H9 (cell line): ENCODE measurements around the gene KCNIP1. TPM values are rescaled to one million over a fixed set of nuclear protein-coding genes. Genes with fewer than 3 reads are reported as not detected.
"Not testable (repeated sequence)": the region's sequence is repeated elsewhere in the genome, so short reads cannot be mapped to it uniquely, and the experiment has no call there.

Source experiments
- DNase-seq: peaks from one replicate; pipeline ENCODE4 v3.0.0-alpha.2; 2017
- H2AFZ ChIP-seq: one replicate; pipeline ENCODE4 v1.6.1; 2013; ENCODE audit warnings: mild to moderate bottlenecking, low read length, control low read depth, moderate library complexity
- H2AK5ac ChIP-seq: 2 replicates; pipeline ENCODE4 v1.6.1; 2013; ENCODE audit warnings: low read length, control low read depth, mixed read lengths; ENCODE audit not compliant: insufficient read length
- H2BK120ac ChIP-seq: one replicate; pipeline ENCODE4 v1.6.1; 2013; ENCODE audit warnings: low read depth, mild to moderate bottlenecking, low read length, control low read depth, inconsistent platforms; ENCODE audit not compliant: poor library complexity, severe bottlenecking
- H2BK12ac ChIP-seq: 2 replicates; pipeline ENCODE4 v1.6.1; 2013; ENCODE audit warnings: low read length, control low read depth, mixed read lengths, low read depth; ENCODE audit not compliant: insufficient read length
- H2BK15ac ChIP-seq: 2 replicates; pipeline ENCODE4 v1.6.1; 2013; ENCODE audit warnings: low read depth, low read length, control low read depth
- H2BK20ac ChIP-seq: one replicate; pipeline ENCODE4 v1.6.1; 2013; ENCODE audit warnings: low read depth, mild to moderate bottlenecking, low read length, control low read depth, inconsistent platforms; ENCODE audit not compliant: poor library complexity, severe bottlenecking
- H2BK5ac ChIP-seq: 2 replicates; pipeline ENCODE4 v1.6.1; 2013; ENCODE audit warnings: low read length, control low read depth, mixed read lengths; ENCODE audit not compliant: insufficient read length
- H3K14ac ChIP-seq: 2 replicates; pipeline ENCODE4 v1.6.1; 2013; ENCODE audit warnings: low read length, control low read depth; ENCODE audit not compliant: insufficient read depth
- H3K18ac ChIP-seq: 2 replicates; pipeline ENCODE4 v1.6.1; 2013; ENCODE audit warnings: low read depth, mild to moderate bottlenecking, mixed read lengths, low read length, control low read depth; ENCODE audit not compliant: insufficient read length
- H3K23ac ChIP-seq: 2 replicates; pipeline ENCODE4 v1.6.1; 2013; ENCODE audit warnings: low read length, control low read depth, mixed read lengths, low read depth; ENCODE audit not compliant: insufficient read length
- H3K23me2 ChIP-seq: 2 replicates; pipeline ENCODE4 v1.6.1; 2013; ENCODE audit warnings: low read depth, mild to moderate bottlenecking, mixed read lengths, low read length, control low read depth; ENCODE audit not compliant: insufficient read length, poor library complexity, severe bottlenecking
- H3K27ac ChIP-seq: 2 replicates; pipeline ENCODE4 v1.5.1; 2013; ENCODE audit warnings: low read length, control low read depth, mixed read lengths, low read depth; ENCODE audit not compliant: insufficient read length
- H3K27me3 ChIP-seq: 2 replicates; pipeline ENCODE4 v1.6.1; 2013; ENCODE audit warnings: low read length, control low read depth, inconsistent platforms; ENCODE audit not compliant: insufficient read depth
- H3K4ac ChIP-seq: 2 replicates; pipeline ENCODE4 v1.6.1; 2013; ENCODE audit warnings: low read depth, mild to moderate bottlenecking, control low read depth, inconsistent platforms, low read length, moderate library complexity
- H3K4me1 ChIP-seq: 2 replicates; pipeline ENCODE4 v1.6.1; 2013; ENCODE audit warnings: low read length, control low read depth, inconsistent platforms; ENCODE audit not compliant: insufficient read depth
- H3K4me2 ChIP-seq: 2 replicates; pipeline ENCODE4 v1.6.1; 2013; ENCODE audit warnings: low read length, control low read depth, mixed read lengths; ENCODE audit not compliant: insufficient read length, insufficient read depth
- H3K56ac ChIP-seq: 2 replicates; pipeline ENCODE4 v1.6.1; 2013; ENCODE audit warnings: low read depth, mild to moderate bottlenecking, mixed read lengths, low read length, control low read depth; ENCODE audit not compliant: insufficient read length
- H3K79me1 ChIP-seq: 2 replicates; pipeline ENCODE4 v1.6.1; 2013; ENCODE audit warnings: low read depth, mild to moderate bottlenecking, moderate library complexity, low read length, control low read depth, inconsistent platforms; ENCODE audit not compliant: insufficient read depth, poor library complexity, severe bottlenecking
- H3K79me2 ChIP-seq: 2 replicates; pipeline ENCODE4 v1.6.1; 2013; ENCODE audit warnings: low read length, control low read depth, inconsistent platforms; ENCODE audit not compliant: insufficient read depth
- H3K9ac ChIP-seq: 2 replicates; pipeline ENCODE4 v1.6.1; 2013; ENCODE audit warnings: low read length, control low read depth, mixed read lengths; ENCODE audit not compliant: insufficient read length; ENCODE audit errors: extremely low read depth
- H3K9me3 ChIP-seq: one replicate; pipeline ENCODE4 v1.6.1; 2013; ENCODE audit warnings: low read depth, low read length, inconsistent platforms; ENCODE audit not compliant: control insufficient read depth
- H3T11ph ChIP-seq: one replicate; pipeline ENCODE4 v1.6.1; 2013; ENCODE audit warnings: mild to moderate bottlenecking, low read length, control low read depth, inconsistent platforms
- H4K20me1 ChIP-seq: one replicate; pipeline ENCODE4 v1.6.1; 2013; ENCODE audit not compliant: control insufficient read depth, insufficient read length, insufficient read depth
- H4K5ac ChIP-seq: 2 replicates; pipeline ENCODE4 v1.6.1; 2013; ENCODE audit warnings: low read depth, mild to moderate bottlenecking, mixed read lengths, low read length, control low read depth; ENCODE audit not compliant: insufficient read length
- H4K8ac ChIP-seq: replicated peaks from 2 replicates; pipeline ENCODE4 v1.6.1; 2013; ENCODE audit warnings: low read length, control low read depth, mixed read lengths, low read depth; ENCODE audit not compliant: insufficient read length
- H4K91ac ChIP-seq: 2 replicates; pipeline ENCODE4 v1.6.1; 2013; ENCODE audit warnings: low read depth, mild to moderate bottlenecking, moderate library complexity, mixed read lengths, low read length, control low read depth; ENCODE audit not compliant: insufficient read length
- H3K27ac Mint-ChIP-seq, 3 experiments: 2 replicates in 2 of 3; 3 replicates in 1 of 3; pipeline ENCODE4 v1.8.0; 2020 to 2021; ENCODE audit warnings: mixed read lengths in 3 of 3, mild to moderate bottlenecking in 1 of 3, moderate library complexity in 1 of 3
- H3K27me3 Mint-ChIP-seq: 2 replicates; pipeline ENCODE4 v1.8.0; 2021; ENCODE audit warnings: low read depth, mild to moderate bottlenecking, moderate library complexity, mixed read lengths
- H3K36me3 Mint-ChIP-seq, 3 experiments: 2 replicates in 2 of 3; 3 replicates in 1 of 3; pipeline ENCODE4 v1.8.0; 2020 to 2021; ENCODE audit warnings: low read depth in 3 of 3, mixed read lengths in 3 of 3; ENCODE audit not compliant: insufficient read depth in 1 of 3
- H3K4me1 Mint-ChIP-seq, 2 experiments: 2 replicates each; pipeline ENCODE4 v1.8.0; 2020; ENCODE audit warnings: mixed read lengths in 2 of 2
- H3K4me3 Mint-ChIP-seq, 2 experiments: 2 replicates in 1 of 2; 3 replicates in 1 of 2; pipeline ENCODE4 v1.8.0; 2020 to 2021; ENCODE audit warnings: mild to moderate bottlenecking in 2 of 2, mixed read lengths in 2 of 2, moderate library complexity in 1 of 2
- H3K9me3 Mint-ChIP-seq, 2 experiments: 2 replicates in 1 of 2; 3 replicates in 1 of 2; pipeline ENCODE4 v1.8.0; 2020; ENCODE audit warnings: mild to moderate bottlenecking in 2 of 2, mixed read lengths in 2 of 2, moderate library complexity in 1 of 2
- WGBS: extraction: QIAGEN DNeasy Blood & Tissue Kit; methylation state at CpG from one replicate; pipeline ENCODE4 v1.1.7; 2013; ENCODE audit warnings: missing lambda C conversion rate, low lambda C conversion rate, mixed read lengths; ENCODE audit not compliant: insufficient read length; ENCODE audit errors: extremely low coverage; 5-methylcytosine and 5-hydroxymethylcytosine counted together
- total RNA-seq: library from RNA; stranded (reverse); gene quantifications from 2 replicates; pipeline ENCODE4 v1.2.1, GENCODE V29; 2021

Gene KCNIP1
- total RNA-seq, 1 experiment from 2014 or later, result 0.63 TPM

GRCh38 chr5:170765868-170766267 is 262.0 kb downstream of the KCNIP1 start:
- H2AFZ ChIP-seq, H2BK5ac ChIP-seq, H3K79me2 ChIP-seq, H4K8ac ChIP-seq, H3K9ac ChIP-seq, H4K91ac ChIP-seq, H3K4ac ChIP-seq, H3K27ac ChIP-seq, H3K4me3 Mint-ChIP-seq, H3K27ac Mint-ChIP-seq, H2BK120ac ChIP-seq, H3K23ac ChIP-seq, H3K4me1 Mint-ChIP-seq, H3T11ph ChIP-seq, H4K5ac ChIP-seq, H3K9me3 Mint-ChIP-seq, H4K20me1 ChIP-seq, H3K27me3 Mint-ChIP-seq, H3K18ac ChIP-seq, H2BK12ac ChIP-seq, H2BK15ac ChIP-seq, H3K79me1 ChIP-seq, H3K9me3 ChIP-seq, H3K14ac ChIP-seq, H3K56ac ChIP-seq, H3K4me2 ChIP-seq, H3K27me3 ChIP-seq, H3K23me2 ChIP-seq, H2AK5ac ChIP-seq, DNase-seq, H3K36me3 Mint-ChIP-seq, H2BK20ac ChIP-seq: not testable (repeated sequence)
- WGBS, result no CpG with 5 or more reads among the region's 9 CpGs
- H3K4me1 ChIP-seq, result peaks cover 11% of the 10 kb centered on the region
